Gastroesophageal sphincter (tissue), 4 donors: Measurements from ENCODE around the gene ISM1. TPM values are rescaled to one million over a fixed set of nuclear protein-coding genes. Genes with fewer than 3 reads are reported as not detected.
"Not testable (repeated sequence)": the region's sequence is repeated elsewhere in the genome, so short reads cannot be mapped to it uniquely, and the experiment has no call there.

Source experiments
- ATAC-seq: fragments of 150-250 bp; one replicate; pipeline ENCODE4 v1.9.1; 2016; ENCODE audit warnings: mild to moderate bottlenecking, moderate library complexity
- H3K27ac ChIP-seq, 4 donors: fragments of 200-600 bp; sonication (generic) in 3 of 4; 1 replicate in 3 of 4; 2 replicates in 1 of 4; pipeline ENCODE4 v1.5.1; 2016 to 2019
- H3K27me3 ChIP-seq: fragments of 200-600 bp; sonication (generic); one replicate; pipeline ENCODE4 v1.5.1; 2019
- H3K36me3 ChIP-seq, 2 donors: fragments of 200-600 bp; sonication (generic); one replicate each; pipeline ENCODE4 v1.5.1; 2019; ENCODE audit warnings: control low read depth in 1 of 2
- H3K4me1 ChIP-seq, 3 donors: fragments of 200-600 bp; sonication (generic); 1 replicate in 2 of 3; 2 replicates in 1 of 3; pipeline ENCODE4 v1.5.1; 2016 to 2019; ENCODE audit warnings: control low read depth in 2 of 3
- H3K4me3 ChIP-seq, 2 donors: fragments of 200-600 bp; sonication (generic); one replicate each; pipeline ENCODE4 v1.5.1; 2019; ENCODE audit warnings: mild to moderate bottlenecking in 1 of 2, moderate library complexity in 1 of 2
- H3K9me3 ChIP-seq, 3 donors: fragments of 200-600 bp; sonication (generic); one replicate each; pipeline ENCODE4 v1.5.1; 2017 to 2019; ENCODE audit warnings: control low read depth in 2 of 3
- CTCF ChIP-seq, 4 experiments: fragments of 200-600 bp in 2 of 4; fragments of 450-650 bp in 2 of 4; sonication (generic) in 1 of 4; IDR thresholded peaks; one replicate each; pipeline ENCODE4 v1.5.1; 2017 to 2019; ENCODE audit warnings: antibody characterized with exemption in 4 of 4, mild to moderate bottlenecking in 2 of 4, moderate library complexity in 2 of 4
- EP300 ChIP-seq: sonication (generic); formaldehyde crosslinking; IDR thresholded peaks from one replicate; pipeline ENCODE4 v1.6.1; 2017; ENCODE audit warnings: antibody characterized with exemption, mild to moderate bottlenecking
- POLR2A ChIP-seq, 2 donors: fragments of 450-650 bp; IDR thresholded peaks; one replicate each; pipeline ENCODE4 v1.6.1; 2017; ENCODE audit warnings: antibody characterized with exemption in 2 of 2, mild to moderate bottlenecking in 2 of 2, moderate library complexity in 1 of 2
- POLR2AphosphoS5 ChIP-seq: sonication (generic); formaldehyde crosslinking; IDR thresholded peaks from one replicate; pipeline ENCODE4 v1.6.1; 2017; ENCODE audit warnings: antibody characterized with exemption
- WGBS, 2 donors: methylation state at CpG; one replicate each; pipeline ENCODE4 v1.1.5; 2018; ENCODE audit warnings: low coverage in 1 of 2; 5-methylcytosine and 5-hydroxymethylcytosine counted together
- total RNA-seq, 4 donors: library from RNA; depleted of rRNA; stranded (reverse); fragments of >200 nt; gene quantifications; one replicate each; pipeline ENCODE4 v1.1.0, GENCODE V29; 2016

The ISM1 gene
- total RNA-seq, 4 donors from 2014 or later, result 3.6 to 8.1 (median 6.4) TPM

- H3K27me3 ChIP-seq, result no peaks in the 10 kb centered on the region
- H3K4me1 ChIP-seq, result no peaks in the 10 kb centered on the region
- ATAC-seq, result no peak
- no peaks in the 10 kb centered on the region for H3K9me3 ChIP-seq
- no peak overlapping the region for H3K4me3 ChIP-seq
- no peaks in the 10 kb centered on the region for H3K36me3 ChIP-seq
- H3K27ac ChIP-seq, result no peak overlapping the region
- TF ChIP-seq EP300, result no peak
- TF ChIP-seq POLR2A (IDR thresholded peaks at IDR 0.05), result no peak
- no peak for TF ChIP-seq POLR2AphosphoS5
- TF ChIP-seq CTCF (IDR thresholded peaks at IDR 0.05), result no peak
- 38 to 86% methylated on average over 1 of the region's 1 CpG for WGBS, 2 donors
These were observed 13.9 kb downstream of the ISM1 start for GRCh38 chr20:13234961-13235360.

- not testable (repeated sequence) for H3K27me3 ChIP-seq, H3K9me3 ChIP-seq, H3K36me3 ChIP-seq, H3K4me1 ChIP-seq, H3K4me3 ChIP-seq, H3K27ac ChIP-seq, ATAC-seq
- WGBS, 2 donors, result 93 to 94% methylated on average over 2 of the region's 2 CpGs
These were observed 15.3 kb downstream of the ISM1 start for GRCh38 chr20:13236360-13236759.

GRCh38 chr20:13236990-13237720 lies 16.1 kb downstream of the ISM1 start:
- no CpG with 5 or more reads among the region's 1 CpG for WGBS, 2 donors
- Histone ChIP-seq H3K27me3 (no peaks in the 10 kb centered on the region), H3K9me3 (no peaks in the 10 kb centered on the region), H3K4me3 (no peak overlapping the region), H3K27ac (no peak overlapping the region), H3K36me3 (no peaks in the 10 kb centered on the region), H3K4me1 (no peaks in the 10 kb centered on the region)
- TF ChIP-seq EP300 (no peak), CTCF (IDR thresholded peaks at IDR 0.05) (no peak), POLR2A (IDR thresholded peaks at IDR 0.05) (no peak), POLR2AphosphoS5 (no peak)
- no peak for ATAC-seq

- Histone ChIP-seq H3K27me3 (no peaks in the 10 kb centered on the region), H3K4me1 (no peaks in the 10 kb centered on the region), H3K9me3 (no peaks in the 10 kb centered on the region), H3K4me3 (no peak overlapping the region), H3K36me3 (no peaks in the 10 kb centered on the region), H3K27ac (no peak overlapping the region)
- no peak for ATAC-seq
- no peak for TF ChIP-seq EP300
- TF ChIP-seq POLR2AphosphoS5, result no peak
- no peak for TF ChIP-seq POLR2A (IDR thresholded peaks at IDR 0.05)
- TF ChIP-seq CTCF (IDR thresholded peaks at IDR 0.05), result no peak
- WGBS, 2 donors, result 71 to 82% methylated on average over 2 of the region's 2 CpGs
These were observed 17.1 kb downstream of the ISM1 start for GRCh38 chr20:13238001-13238653.

- no peaks in the 10 kb centered on the region for H3K4me1 ChIP-seq
- no peaks in the 10 kb centered on the region for H3K27me3 ChIP-seq
- H3K9me3 ChIP-seq, result no peaks in the 10 kb centered on the region
- no peak overlapping the region for H3K4me3 ChIP-seq
- no peaks in the 10 kb centered on the region for H3K36me3 ChIP-seq
- no peak for ATAC-seq
- TF ChIP-seq POLR2AphosphoS5, result no peak
- H3K27ac ChIP-seq, result no peak overlapping the region
- 63% methylated on average over 2 of the region's 2 CpGs; no CpG with 5 or more reads in 1 of the 2 donors for WGBS, 2 donors
These were observed 22.8 kb downstream of the ISM1 start for GRCh38 chr20:13243826-13244376.

GRCh38 chr20:13245250-13245723 lies 24.2 kb downstream of the ISM1 start:
- Histone ChIP-seq H3K27ac (no peak overlapping the region), H3K36me3 (no peaks in the 10 kb centered on the region), H3K27me3 (no peaks in the 10 kb centered on the region), H3K4me3 (no peak overlapping the region), H3K4me1 (peaks cover 0 to 6% (median 0%) of the 10 kb centered on the region in 3 donors), H3K9me3 (no peaks in the 10 kb centered on the region)
- TF ChIP-seq CTCF (IDR thresholded peaks at IDR 0.05) (no peak), POLR2AphosphoS5 (no peak), POLR2A (IDR thresholded peaks at IDR 0.05) (no peak), EP300 (no peak)
- no peak for ATAC-seq
- 55 to 85% methylated on average over 2 of the region's 2 CpGs for WGBS, 2 donors
